B cell (primary cell): Measurements from ENCODE around the gene AKAP6.

Experiments used
- CTCF ChIP-seq: fragments of 200-600 bp; IDR thresholded peaks from one replicate; pipeline ENCODE4 v1.8.0; 2022; ENCODE audit warnings: antibody characterized with exemption, mild to moderate bottlenecking
- EZH2 ChIP-seq: IDR thresholded peaks from 2 replicates; pipeline ENCODE4 v1.6.1; 2012; ENCODE audit warnings: borderline replicate concordance, low read depth, mild to moderate bottlenecking, moderate library complexity, low read length; ENCODE audit not compliant: insufficient read depth, poor library complexity, severe bottlenecking

DNA sequence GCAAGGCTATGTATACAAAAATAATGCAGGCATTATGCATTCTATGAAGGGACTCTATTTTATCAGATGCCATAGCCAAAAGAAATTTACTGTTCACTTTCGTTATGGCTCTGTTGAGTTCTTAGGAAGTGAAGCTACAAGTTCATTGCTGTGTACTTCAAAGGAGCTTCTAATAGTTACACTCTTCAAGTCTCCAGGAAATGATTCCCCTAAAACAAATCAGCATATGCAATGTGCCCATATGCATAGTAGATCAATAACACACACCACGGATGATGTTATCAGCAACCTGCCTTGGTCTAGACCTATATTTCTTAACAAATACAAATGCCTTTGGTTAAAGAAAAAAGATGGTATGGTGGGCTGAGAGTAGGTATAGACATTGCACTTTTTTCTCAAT is 83.4 kb downstream of the AKAP6 start:
- no peak for TF ChIP-seq CTCF
- no peak for TF ChIP-seq EZH2
